GM21717 (cell line): ENCODE measurements around the gene WDFY2.
"Not testable (repeated sequence)": the region's sequence is repeated elsewhere in the genome, so short reads cannot be mapped to it uniquely, and the experiment has no call there.

ENCODE experiments used
- ATAC-seq: cut with Tn5 transposase; IDR thresholded peaks from one replicate; pipeline ENCODE4 v1.9.1; 2021; ENCODE audit warnings: mild to moderate bottlenecking, moderate library complexity; ENCODE audit not compliant: unreplicated experiment

The WDFY2 gene

GRCh38 chr13:51583875-51584730 is at the start of gene WDFY2:
Gene WDFY2 (plus strand): TSS chr13:51584462. CDS start chr13:51584688, 226 bp downstream.
- peak; percentile 79 for ATAC-seq

- ATAC-seq: no peak
These were observed 45.6 kb upstream of the WDFY2 start for GRCh38 chr13:51538591-51539179.

GRCh38 chr13:51539887-51540286 is 44.4 kb upstream of the WDFY2 start:
- no peak for ATAC-seq

- ATAC-seq: no peak
These were observed 43.2 kb upstream of the WDFY2 start for GRCh38 chr13:51541037-51541436.

- ATAC-seq: no peak
These were observed 42.4 kb upstream of the WDFY2 start for GRCh38 chr13:51541809-51542258.

GRCh38 chr13:51542346-51543242 is 41.7 kb upstream of the WDFY2 start:
- no peak for ATAC-seq

- not testable (repeated sequence) for ATAC-seq
These were observed 38.8 kb upstream of the WDFY2 start for GRCh38 chr13:51545446-51545845.

GRCh38 chr13:51547425-51548176 is 36.7 kb upstream of the WDFY2 start:
- no peak for ATAC-seq

- ATAC-seq: peak; percentile 70
These were observed 35.2 kb upstream of the WDFY2 start for GRCh38 chr13:51549050-51549449.

- ATAC-seq: no peak
These were observed 34.7 kb upstream of the WDFY2 start for GRCh38 chr13:51549593-51549992.

- ATAC-seq: no peak
These were observed 34.1 kb upstream of the WDFY2 start for GRCh38 chr13:51550151-51550550.

- ATAC-seq: no peak
These were observed 32.8 kb upstream of the WDFY2 start for GRCh38 chr13:51551416-51551815.

GRCh38 chr13:51552027-51552426 is 32.2 kb upstream of the WDFY2 start:
- no peak for ATAC-seq

GRCh38 chr13:51553531-51553930 is 30.7 kb upstream of the WDFY2 start:
- ATAC-seq: no peak

- ATAC-seq: no peak
These were observed 27.5 kb upstream of the WDFY2 start for GRCh38 chr13:51556740-51557139.

- ATAC-seq: no peak
These were observed 26.8 kb upstream of the WDFY2 start for GRCh38 chr13:51557438-51557837.

- ATAC-seq: no peak
These were observed 26.2 kb upstream of the WDFY2 start for GRCh38 chr13:51557875-51558612.

GRCh38 chr13:51559946-51560735 is 24.1 kb upstream of the WDFY2 start:
- no peak for ATAC-seq
